BLaER1 treated with 17β-estradiol and CSF1 and Interleukin-3, amounts not matched to agents 10 nM and 100 nM (cell line): ENCODE measurements around the gene FAM234A.

Source experiments
- H3K27ac ChIP-seq, 11 experiments: shearing (Covaris generic); formaldehyde crosslinking; 2 replicates each; pipeline ENCODE4 v1.8.1; 2022
- H3K27me3 ChIP-seq, 11 experiments: shearing (Covaris generic); formaldehyde crosslinking; 2 replicates each; pipeline ENCODE4 v1.8.1; 2022
- H3K36me3 ChIP-seq, 11 experiments: shearing (Covaris generic); formaldehyde crosslinking; 2 replicates each; pipeline ENCODE4 v1.8.1; 2022
- H3K4me1 ChIP-seq, 10 experiments: shearing (Covaris generic); formaldehyde crosslinking; 2 replicates each; pipeline ENCODE4 v1.8.1; 2022
- H3K4me2 ChIP-seq, 11 experiments: shearing (Covaris generic); formaldehyde crosslinking; 2 replicates each; pipeline ENCODE4 v1.8.1; 2022
- H3K4me3 ChIP-seq, 10 experiments: shearing (Covaris generic); formaldehyde crosslinking; 2 replicates each; pipeline ENCODE4 v1.8.1; 2022
- H3K9ac ChIP-seq, 11 experiments: shearing (Covaris generic); formaldehyde crosslinking; 2 replicates each; pipeline ENCODE4 v1.8.1; 2022
- H3K9me3 ChIP-seq, 11 experiments: shearing (Covaris generic); formaldehyde crosslinking; replicated peaks in 1 of 11; 2 replicates each; pipeline ENCODE4 v1.8.1; 2022
- H4K20me1 ChIP-seq, 11 experiments: shearing (Covaris generic); formaldehyde crosslinking; 2 replicates each; pipeline ENCODE4 v1.8.1; 2022
- Cebpa-rat ChIP-seq, 11 experiments: shearing (Covaris generic); IDR thresholded peaks; 2 replicates each; pipeline ENCODE4 v1.8.1; 2022

The FAM234A gene, protein sequence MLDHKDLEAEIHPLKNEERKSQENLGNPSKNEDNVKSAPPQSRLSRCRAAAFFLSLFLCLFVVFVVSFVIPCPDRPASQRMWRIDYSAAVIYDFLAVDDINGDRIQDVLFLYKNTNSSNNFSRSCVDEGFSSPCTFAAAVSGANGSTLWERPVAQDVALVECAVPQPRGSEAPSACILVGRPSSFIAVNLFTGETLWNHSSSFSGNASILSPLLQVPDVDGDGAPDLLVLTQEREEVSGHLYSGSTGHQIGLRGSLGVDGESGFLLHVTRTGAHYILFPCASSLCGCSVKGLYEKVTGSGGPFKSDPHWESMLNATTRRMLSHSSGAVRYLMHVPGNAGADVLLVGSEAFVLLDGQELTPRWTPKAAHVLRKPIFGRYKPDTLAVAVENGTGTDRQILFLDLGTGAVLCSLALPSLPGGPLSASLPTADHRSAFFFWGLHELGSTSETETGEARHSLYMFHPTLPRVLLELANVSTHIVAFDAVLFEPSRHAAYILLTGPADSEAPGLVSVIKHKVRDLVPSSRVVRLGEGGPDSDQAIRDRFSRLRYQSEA

DNA sequence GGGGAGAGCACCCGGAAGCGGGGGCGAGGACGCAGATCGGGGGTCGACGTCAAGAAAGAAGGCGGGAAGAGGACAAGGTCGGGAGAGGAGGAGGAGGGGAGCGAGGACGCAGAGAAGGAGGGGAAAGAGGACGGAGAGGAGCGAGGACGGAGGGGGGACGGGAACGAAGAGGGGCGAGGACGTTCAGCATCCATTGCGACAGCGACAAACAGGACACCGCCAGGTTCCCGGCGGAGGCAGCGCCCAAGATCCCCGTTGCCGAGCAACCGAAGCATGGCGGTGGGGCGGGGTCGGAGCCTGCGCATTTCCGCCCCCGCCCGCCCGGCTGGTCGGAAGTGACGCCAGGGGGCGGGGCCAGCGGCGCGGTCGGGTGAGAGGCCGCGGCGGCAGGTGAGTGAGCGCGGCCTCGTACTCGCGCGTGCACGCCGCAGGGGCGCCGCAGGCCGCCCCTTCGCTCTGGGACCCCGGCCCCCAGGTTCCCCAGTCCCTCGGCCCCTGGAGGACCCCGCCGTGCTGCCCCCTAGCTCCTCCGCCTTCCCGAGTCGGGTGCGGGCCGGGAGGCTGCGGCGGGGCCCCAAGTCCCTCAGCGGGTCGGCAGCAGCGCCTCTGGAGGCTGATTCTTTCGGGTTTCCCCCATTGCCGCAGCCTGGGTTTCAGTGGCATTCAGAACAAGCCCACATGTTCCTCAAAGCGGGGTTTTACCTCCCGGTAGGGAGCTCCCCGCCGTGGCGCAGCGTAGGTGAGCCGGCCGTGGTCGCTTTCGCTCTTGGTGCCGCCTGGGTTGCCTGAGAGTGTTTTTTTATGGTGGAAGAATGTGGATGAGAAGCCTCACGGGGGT lies at the start of gene FAM234A:
TSS of gene FAM234A (plus strand) at position 354 of the 838 bp plus-strand sequence. CDS start 19,593 bp downstream, outside the sequence.
- Histone ChIP-seq H3K4me2 (peak within 1 kb of the TSS; percentile 81 to 94 (median 92)), H3K27ac (peak within 1 kb of the TSS; percentile 79 to 95 (median 85))

GRCh38 chr16:185213-185612 lies 49.4 kb upstream of the FAM234A start:
- H3K4me2 ChIP-seq = no peak overlapping the region
- no peaks in the 10 kb centered on the region for H3K9me3 ChIP-seq
- peaks cover 12 to 18% (median 15%) of the 10 kb centered on the region in 11 experiments for H3K27me3 ChIP-seq
- peaks cover 5 to 18% (median 10%) of the 10 kb centered on the region in 10 experiments; a peak in 17 of 20 replicates for H3K4me1 ChIP-seq
- no peak overlapping the region for H3K9ac ChIP-seq
- peaks cover 0 to 91% (median 83%) of the 10 kb centered on the region in 11 experiments; a peak in 21 of 22 replicates for H4K20me1 ChIP-seq
- H3K27ac ChIP-seq = no peak overlapping the region
- H3K36me3 ChIP-seq = peaks cover 49 to 65% (median 51%) of the 10 kb centered on the region in 11 experiments
- no peak for TF ChIP-seq Cebpa-rat (IDR thresholded peaks at IDR 0.05)
- no peak overlapping the region for H3K4me3 ChIP-seq

More for the DNA sequence above, at the start of gene FAM234A:
- TF ChIP-seq Cebpa-rat (IDR thresholded peaks at IDR 0.05) = 0 out of 22 replicates have a peak, but pooled peaks of 3 of the 11 experiments have one; percentile 19 to 40 (median 30)
- peaks cover 0 to 12% (median 4%) of the 10 kb centered on the region in 11 experiments; a peak in 8 of 22 replicates for H3K36me3 ChIP-seq
- H3K4me1 ChIP-seq = peaks cover 25 to 30% (median 29%) of the 10 kb centered on the region in 10 experiments
- no peaks in the 10 kb centered on the region for H3K9me3 ChIP-seq
- peak within 1 kb of the TSS; percentile 74 to 89 (median 82) for H3K4me3 ChIP-seq
- peaks cover 0 to 7% (median 0%) of the 10 kb centered on the region in 11 experiments; a peak in 4 of 22 replicates for H4K20me1 ChIP-seq
- no peaks in the 10 kb centered on the region for H3K27me3 ChIP-seq
- peak within 1 kb of the TSS; percentile 79 to 93 (median 88) for H3K9ac ChIP-seq

GRCh38 chr16:185691-186090 lies 48.9 kb upstream of the FAM234A start:
- TF ChIP-seq Cebpa-rat (IDR thresholded peaks at IDR 0.05) = no peak
- no peak overlapping the region for H3K4me3 ChIP-seq
- H3K4me1 ChIP-seq = peaks cover 5 to 17% (median 9%) of the 10 kb centered on the region in 10 experiments; a peak in 17 of 20 replicates
- H3K9me3 ChIP-seq = no peaks in the 10 kb centered on the region
- peaks cover 54 to 70% (median 56%) of the 10 kb centered on the region in 11 experiments for H3K36me3 ChIP-seq
- no peak overlapping the region for H3K27ac ChIP-seq
- H3K9ac ChIP-seq = no peak overlapping the region
- H3K4me2 ChIP-seq = no peak overlapping the region
- H3K27me3 ChIP-seq = peaks cover 7 to 13% (median 11%) of the 10 kb centered on the region in 11 experiments
- H4K20me1 ChIP-seq = peaks cover 0 to 91% (median 86%) of the 10 kb centered on the region in 11 experiments; a peak in 21 of 22 replicates

- Histone ChIP-seq H3K4me2 (no peak overlapping the region), H3K36me3 (peaks cover 70 to 86% (median 72%) of the 10 kb centered on the region in 11 experiments), H3K27ac (no peak overlapping the region), H3K27me3 (no peaks in the 10 kb centered on the region), H3K4me1 (peaks cover 0 to 6% (median 0%) of the 10 kb centered on the region in 10 experiments; a peak in 1 of 20 replicates), H3K9ac (no peak overlapping the region), H4K20me1 (peaks cover 5 to 91% (median 87%) of the 10 kb centered on the region in 11 experiments; a peak in 21 of 22 replicates), H3K4me3 (no peak overlapping the region), H3K9me3 (no peaks in the 10 kb centered on the region)
- TF ChIP-seq Cebpa-rat (IDR thresholded peaks at IDR 0.05) = no peak
These were observed 47.3 kb upstream of the FAM234A start for GRCh38 chr16:187330-187729.

DNA sequence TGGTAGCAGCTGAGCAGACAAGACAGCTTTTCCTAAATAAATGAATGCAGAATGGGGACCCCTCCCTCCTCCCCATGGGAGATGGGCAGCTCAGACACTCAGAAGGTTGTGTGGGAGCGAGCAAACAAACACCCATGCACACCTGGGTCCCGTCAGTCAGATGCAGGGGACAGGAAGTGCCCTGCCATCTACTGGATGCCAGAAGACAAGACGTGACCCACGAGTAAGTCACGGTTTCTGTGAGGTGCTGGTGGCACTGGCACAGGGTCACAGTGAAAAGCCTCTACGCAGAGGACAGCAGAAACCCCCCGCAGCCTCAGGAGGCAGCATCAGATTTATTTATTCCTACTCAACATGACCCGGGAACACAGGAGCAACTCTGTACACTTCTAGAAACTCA lies 45.9 kb upstream of the FAM234A start:
- H3K4me3 ChIP-seq = no peak overlapping the region
- H3K9me3 ChIP-seq = no peaks in the 10 kb centered on the region
- peaks cover 5 to 91% (median 88%) of the 10 kb centered on the region in 11 experiments; a peak in 21 of 22 replicates for H4K20me1 ChIP-seq
- no peak for TF ChIP-seq Cebpa-rat (IDR thresholded peaks at IDR 0.05)
- H3K4me1 ChIP-seq = no peaks in the 10 kb centered on the region; a peak in 1 of 20 replicates
- no peak overlapping the region for H3K9ac ChIP-seq
- H3K27me3 ChIP-seq = no peaks in the 10 kb centered on the region
- H3K27ac ChIP-seq = no peak overlapping the region
- H3K36me3 ChIP-seq = peaks cover 84 to 88% (median 85%) of the 10 kb centered on the region in 11 experiments
- no peak overlapping the region for H3K4me2 ChIP-seq

DNA sequence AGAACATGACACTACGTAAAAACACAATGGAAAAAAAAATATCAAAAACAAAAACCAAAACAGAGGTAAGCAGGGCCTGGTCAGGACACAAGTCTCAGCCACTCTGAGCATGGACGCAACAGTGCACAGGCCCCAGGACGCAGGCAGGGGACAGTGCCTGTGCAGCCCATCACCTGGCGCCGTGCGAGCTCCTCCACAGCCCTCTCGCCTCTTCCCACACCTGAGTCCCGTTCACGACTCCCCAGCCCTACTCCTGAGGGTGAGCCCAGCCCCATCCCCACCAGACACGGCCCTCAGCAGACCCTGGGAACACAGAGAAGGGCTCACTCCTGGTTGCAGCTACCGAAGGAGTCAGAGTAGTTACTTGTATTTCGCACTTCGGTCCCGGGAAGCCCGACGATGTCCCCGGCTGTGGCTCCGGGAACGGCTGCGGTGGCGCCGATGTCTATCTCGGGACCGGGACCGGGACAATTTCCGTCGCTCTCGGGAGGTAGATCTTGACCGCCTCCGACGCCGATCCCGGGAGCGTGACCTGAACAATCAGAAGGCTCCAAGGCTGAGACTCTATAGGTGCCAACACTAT lies 44.9 kb upstream of the FAM234A start:
- TF ChIP-seq Cebpa-rat (IDR thresholded peaks at IDR 0.05) = no peak
- Histone ChIP-seq H3K4me1 (no peaks in the 10 kb centered on the region), H3K27ac (no peak overlapping the region), H3K27me3 (no peaks in the 10 kb centered on the region), H3K36me3 (peaks cover 87 to 88% (median 88%) of the 10 kb centered on the region in 11 experiments), H3K4me3 (no peak overlapping the region), H4K20me1 (peaks cover 5 to 91% (median 88%) of the 10 kb centered on the region in 11 experiments; a peak in 21 of 22 replicates), H3K9ac (no peak overlapping the region), H3K9me3 (no peaks in the 10 kb centered on the region), H3K4me2 (no peak overlapping the region)

GRCh38 chr16:191831-192230 lies 42.8 kb upstream of the FAM234A start:
- H3K9ac ChIP-seq = no peak overlapping the region
- no peaks in the 10 kb centered on the region for H3K27me3 ChIP-seq
- H3K9me3 ChIP-seq = no peaks in the 10 kb centered on the region
- no peak overlapping the region for H3K4me2 ChIP-seq
- H4K20me1 ChIP-seq = peaks cover 5 to 99% (median 98%) of the 10 kb centered on the region in 11 experiments; a peak in 21 of 22 replicates
- no peak for TF ChIP-seq Cebpa-rat (IDR thresholded peaks at IDR 0.05)
- no peak overlapping the region for H3K4me3 ChIP-seq
- no peaks in the 10 kb centered on the region for H3K4me1 ChIP-seq
- no peak overlapping the region for H3K27ac ChIP-seq
- H3K36me3 ChIP-seq = peaks cover 98 to 99% (median 98%) of the 10 kb centered on the region in 11 experiments

DNA sequence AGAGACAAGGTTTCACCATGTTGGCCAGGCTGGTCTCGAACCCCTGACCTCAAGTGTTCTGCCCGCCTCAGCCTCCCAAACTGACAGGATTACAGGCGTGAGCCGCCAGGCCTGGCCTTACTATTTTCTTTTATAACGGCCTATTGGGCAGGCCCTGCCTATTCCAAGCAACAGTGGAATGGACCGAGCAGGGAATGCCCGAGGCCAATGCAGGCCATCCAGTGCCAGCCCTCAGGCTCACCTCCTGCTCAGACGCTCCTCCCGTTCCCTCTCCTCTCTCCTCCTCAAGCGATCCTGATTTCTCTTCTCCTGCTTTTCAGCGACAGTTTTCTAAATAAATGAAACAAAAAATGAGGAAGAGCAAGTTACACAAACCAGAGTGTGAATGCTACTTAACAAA lies 41.9 kb upstream of the FAM234A start:
- Histone ChIP-seq H4K20me1 (peaks cover 5 to 100% (median 99%) of the 10 kb centered on the region in 11 experiments; a peak in 21 of 22 replicates), H3K36me3 (peaks cover 100% of the 10 kb centered on the region in 11 experiments)
- no peak for TF ChIP-seq Cebpa-rat (IDR thresholded peaks at IDR 0.05)

More for the DNA sequence above, 41.9 kb upstream of the FAM234A start:
- no peaks in the 10 kb centered on the region for H3K27me3 ChIP-seq
- H3K4me3 ChIP-seq = no peak overlapping the region
- no peaks in the 10 kb centered on the region for H3K9me3 ChIP-seq
- no peaks in the 10 kb centered on the region for H3K4me1 ChIP-seq
- no peak overlapping the region for H3K4me2 ChIP-seq
- no peak overlapping the region for H3K27ac ChIP-seq
- H3K9ac ChIP-seq = no peak overlapping the region
